GM19193 (cell line): ENCODE data around the gene PFAS.

Source experiments
- POLR2A ChIP-seq: IDR thresholded peaks from 4 replicates; pipeline ENCODE4 v1.6.1; 2011; ENCODE audit not compliant: insufficient read depth, insufficient read length; ENCODE audit errors: extremely low read depth

PFAS gene

GRCh38 chr17:8224891-8225812 lies 23.9 kb upstream of the PFAS start:
- TF ChIP-seq POLR2A: peak; percentile 44

GRCh38 chr17:8225813-8226535 lies 23.1 kb upstream of the PFAS start:
- TF ChIP-seq POLR2A: peak; percentile 1

GRCh38 chr17:8226536-8227237 lies 22.4 kb upstream of the PFAS start:
- peak; percentile 74 for TF ChIP-seq POLR2A

GRCh38 chr17:8227238-8227581 lies 21.9 kb upstream of the PFAS start:
- TF ChIP-seq POLR2A: no peak

GRCh38 chr17:8231701-8232100 lies 17.4 kb upstream of the PFAS start:
- TF ChIP-seq POLR2A: no peak

- TF ChIP-seq POLR2A: no peak
Observed at GRCh38 chr17:8234361-8235270, 14.5 kb upstream of the PFAS start.

GRCh38 chr17:8235676-8236075 lies 13.4 kb upstream of the PFAS start:
- no peak for TF ChIP-seq POLR2A

GRCh38 chr17:8237175-8237574 lies 11.9 kb upstream of the PFAS start:
- TF ChIP-seq POLR2A: no peak

- TF ChIP-seq POLR2A: no peak
Observed at GRCh38 chr17:8237886-8238285, 11.2 kb upstream of the PFAS start.

- TF ChIP-seq POLR2A: no peak
Observed at GRCh38 chr17:8243827-8244226, 5.3 kb upstream of the PFAS start.

- no peak for TF ChIP-seq POLR2A
Observed at GRCh38 chr17:8244768-8245167, 4.3 kb upstream of the PFAS start.

GRCh38 chr17:8249621-8250500 lies 772 bp downstream of the PFAS start:
- TF ChIP-seq POLR2A: no peak

GRCh38 chr17:8253801-8254200 lies 4.7 kb downstream of the PFAS start:
- TF ChIP-seq POLR2A: no peak
